Measurements from ENCODE around the gene AS3MT.

AS3MT gene

GRCh38 chr10:102878629-102879028 is 9.4 kb downstream of the AS3MT start:
- H3K9me3 ChIP-seq (ENCODE audit: control insufficient read depth, insufficient read depth, low read length), result no peaks in the 10 kb centered on the region
- H3K4me1 ChIP-seq (ENCODE audit: insufficient read depth, low read length), result no peaks in the 10 kb centered on the region
- H3K9ac ChIP-seq (ENCODE audit: low read depth, low read length), result no peak overlapping the region
- 0 out of 2 replicates have a peak, but pooled peaks cover 2% of the 10 kb centered on the region for H3K36me3 ChIP-seq (ENCODE audit: insufficient read depth, low read length)

GRCh38 chr10:102880256-102880655 is 11.0 kb downstream of the AS3MT start:
- Histone ChIP-seq H3K4me1 (ENCODE audit: insufficient read depth, low read length) (no peaks in the 10 kb centered on the region), H3K9ac (ENCODE audit: low read depth, low read length) (no peak overlapping the region), H3K9me3 (ENCODE audit: control insufficient read depth, insufficient read depth, low read length) (no peaks in the 10 kb centered on the region), H3K36me3 (ENCODE audit: insufficient read depth, low read length) (0 out of 2 replicates have a peak, but pooled peaks cover 2% of the 10 kb centered on the region)

- no peaks in the 10 kb centered on the region for H3K36me3 ChIP-seq (ENCODE audit: insufficient read depth, low read length)
- H3K9ac ChIP-seq (ENCODE audit: low read depth, low read length), result no peak overlapping the region
- H3K9me3 ChIP-seq (ENCODE audit: control insufficient read depth, insufficient read depth, low read length), result no peaks in the 10 kb centered on the region
- no peaks in the 10 kb centered on the region for H3K4me1 ChIP-seq (ENCODE audit: insufficient read depth, low read length)
Observed at GRCh38 chr10:102888048-102888447, 18.8 kb downstream of the AS3MT start.

GRCh38 chr10:102894466-102895213 is 25.4 kb downstream of the AS3MT start:
- Histone ChIP-seq H3K4me1 (ENCODE audit: insufficient read depth, low read length) (peaks cover 7% of the 10 kb centered on the region; the same call in 1 of the 2 replicates), H3K36me3 (ENCODE audit: insufficient read depth, low read length) (no peaks in the 10 kb centered on the region), H3K9ac (ENCODE audit: low read depth, low read length) (no peak overlapping the region), H3K9me3 (ENCODE audit: control insufficient read depth, insufficient read depth, low read length) (no peaks in the 10 kb centered on the region)

GRCh38 chr10:102900006-102900405 is 30.7 kb downstream of the AS3MT start:
- Histone ChIP-seq H3K36me3 (ENCODE audit: insufficient read depth, low read length) (no peaks in the 10 kb centered on the region), H3K9me3 (ENCODE audit: control insufficient read depth, insufficient read depth, low read length) (no peaks in the 10 kb centered on the region), H3K4me1 (ENCODE audit: insufficient read depth, low read length) (no peaks in the 10 kb centered on the region), H3K9ac (ENCODE audit: low read depth, low read length) (no peak overlapping the region)

GRCh38 chr10:102904346-102904745 is 35.1 kb downstream of the AS3MT start:
- Histone ChIP-seq H3K36me3 (ENCODE audit: insufficient read depth, low read length) (no peaks in the 10 kb centered on the region), H3K4me1 (ENCODE audit: insufficient read depth, low read length) (no peaks in the 10 kb centered on the region), H3K9ac (ENCODE audit: low read depth, low read length) (no peak overlapping the region), H3K9me3 (ENCODE audit: control insufficient read depth, insufficient read depth, low read length) (no peaks in the 10 kb centered on the region)

GRCh38 chr10:102906507-102906906 is 37.2 kb downstream of the AS3MT start:
- Histone ChIP-seq H3K4me1 (ENCODE audit: insufficient read depth, low read length) (no peaks in the 10 kb centered on the region), H3K9ac (ENCODE audit: low read depth, low read length) (no peak overlapping the region), H3K36me3 (ENCODE audit: insufficient read depth, low read length) (no peaks in the 10 kb centered on the region), H3K9me3 (ENCODE audit: control insufficient read depth, insufficient read depth, low read length) (no peaks in the 10 kb centered on the region)

GRCh38 chr10:102914781-102915180 is 45.5 kb downstream of the AS3MT start:
- Histone ChIP-seq H3K9ac (ENCODE audit: low read depth, low read length) (no peak overlapping the region), H3K9me3 (ENCODE audit: control insufficient read depth, insufficient read depth, low read length) (no peaks in the 10 kb centered on the region), H3K4me1 (ENCODE audit: insufficient read depth, low read length) (no peaks in the 10 kb centered on the region), H3K36me3 (ENCODE audit: insufficient read depth, low read length) (no peaks in the 10 kb centered on the region)

- no peaks in the 10 kb centered on the region for H3K4me1 ChIP-seq (ENCODE audit: insufficient read depth, low read length)
- H3K36me3 ChIP-seq (ENCODE audit: insufficient read depth, low read length), result no peaks in the 10 kb centered on the region
- H3K9ac ChIP-seq (ENCODE audit: low read depth, low read length), result peak overlapping the region; percentile 73; the same call in 1 of the 2 replicates
- no peaks in the 10 kb centered on the region for H3K9me3 ChIP-seq (ENCODE audit: control insufficient read depth, insufficient read depth, low read length)
Observed at GRCh38 chr10:102916173-102916572, 46.9 kb downstream of the AS3MT start.

- Histone ChIP-seq H3K36me3 (ENCODE audit: insufficient read depth, low read length) (no peaks in the 10 kb centered on the region), H3K9ac (ENCODE audit: low read depth, low read length) (peak overlapping the region; percentile 73; the same call in 1 of the 2 replicates), H3K9me3 (ENCODE audit: control insufficient read depth, insufficient read depth, low read length) (no peaks in the 10 kb centered on the region), H3K4me1 (ENCODE audit: insufficient read depth, low read length) (no peaks in the 10 kb centered on the region)
Observed at GRCh38 chr10:102917314-102917961, 48.2 kb downstream of the AS3MT start.

GRCh38 chr10:102917962-102918816 is 48.9 kb downstream of the AS3MT start, which contains the start of gene CNNM2:
Gene CNNM2, plus strand, starts transcription at chr10:102918294. Its CDS starts 187 bp downstream, at chr10:102918481.
- no peaks in the 10 kb centered on the region for H3K4me1 ChIP-seq (ENCODE audit: insufficient read depth, low read length)
- H3K9ac ChIP-seq (ENCODE audit: low read depth, low read length), result peak within 1 kb of the TSS; percentile 73
- no peaks in the 10 kb centered on the region for H3K9me3 ChIP-seq (ENCODE audit: control insufficient read depth, insufficient read depth, low read length)
- no peaks in the 10 kb centered on the region for H3K36me3 ChIP-seq (ENCODE audit: insufficient read depth, low read length)

GRCh38 chr10:102918817-102919245 is 49.6 kb downstream of the AS3MT start:
- Histone ChIP-seq H3K4me1 (ENCODE audit: insufficient read depth, low read length) (no peaks in the 10 kb centered on the region), H3K36me3 (ENCODE audit: insufficient read depth, low read length) (no peaks in the 10 kb centered on the region), H3K9ac (ENCODE audit: low read depth, low read length) (peak overlapping the region; percentile 73), H3K9me3 (ENCODE audit: control insufficient read depth, insufficient read depth, low read length) (no peaks in the 10 kb centered on the region)

GRCh38 chr10:102919246-102919959 is 50.1 kb downstream of the AS3MT start:
- Histone ChIP-seq H3K9ac (ENCODE audit: low read depth, low read length) (peak overlapping the region; percentile 73), H3K9me3 (ENCODE audit: control insufficient read depth, insufficient read depth, low read length) (no peaks in the 10 kb centered on the region)

More at GRCh38 chr10:102919246-102919959, 50.1 kb downstream of the AS3MT start:
- Histone ChIP-seq H3K36me3 (ENCODE audit: insufficient read depth, low read length) (no peaks in the 10 kb centered on the region), H3K4me1 (ENCODE audit: insufficient read depth, low read length) (no peaks in the 10 kb centered on the region)
